A673 (cell line): ENCODE measurements around the gene MSI2.

ENCODE experiments used
- CTCF ChIP-seq: fragments of 300-800, 200-600 bp; sonication (generic); conservative IDR thresholded peaks from 2 replicates; pipeline ENCODE4 v1.5.1; 2017; ENCODE audit warnings: low read depth, mild to moderate bottlenecking, antibody characterized with exemption, low read length, moderate library complexity, mixed read lengths
- EZH2 ChIP-seq: fragments of 200-600 bp; sonication (generic); IDR thresholded peaks from 2 replicates; pipeline ENCODE4 v1.6.1; 2017; ENCODE audit warnings: borderline replicate concordance, low read depth, mild to moderate bottlenecking, mixed read lengths, antibody characterized with exemption, low read length; ENCODE audit not compliant: poor library complexity, severe bottlenecking

- TF ChIP-seq EZH2 (no peak), CTCF (no peak)
Observed at GRCh38 chr17:57718878-57719277, 462.6 kb downstream of the MSI2 start.
